ENCODE measurements around the gene FCER1G.
A peak's percentile ranks its signal among the peaks of the same experiment; 100 is the strongest.

The FCER1G gene

DNA sequence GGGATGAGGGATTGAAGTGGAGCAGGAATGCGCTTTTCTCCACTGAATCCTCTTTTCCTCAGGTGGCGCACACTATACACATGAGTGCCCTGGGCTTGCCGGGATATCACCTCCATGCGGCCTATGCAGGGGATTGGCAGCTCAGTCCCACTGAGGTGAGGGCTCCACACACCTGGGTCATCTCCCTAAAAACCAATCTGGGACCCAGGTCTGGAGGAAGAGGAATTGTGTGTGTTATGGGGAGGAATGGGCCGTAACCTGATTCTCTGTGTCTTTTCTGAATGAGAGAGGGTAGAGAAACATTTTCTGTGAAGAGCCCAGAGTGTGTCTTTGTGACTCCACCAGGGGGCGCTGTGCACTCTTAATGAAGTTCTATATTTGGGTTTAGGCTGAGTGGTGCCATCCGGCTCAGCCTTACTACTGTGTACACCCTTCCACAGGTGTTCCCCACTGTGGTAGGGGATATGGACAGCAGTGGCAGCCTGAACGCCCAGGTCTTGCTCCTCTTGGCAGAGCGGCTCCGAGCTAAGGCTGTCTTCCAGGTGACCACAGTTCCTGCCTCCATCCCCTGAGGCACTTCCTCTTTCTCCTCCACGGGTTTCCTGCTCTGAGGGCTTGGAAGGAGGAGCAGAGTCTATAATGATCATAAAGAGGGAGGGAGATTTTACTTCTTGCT lies 12.2 kb downstream of the FCER1G start:
- Histone ChIP-seq H2AFZ (ENCODE audit: low read depth) (peak overlapping the region; percentile 69; the same call in 1 of the 2 replicates), H3K79me2 (ENCODE audit: insufficient read depth, low read depth) (peaks cover 10% of the 10 kb centered on the region), H3K4me3 (IDR thresholded peaks at IDR 0.05; ENCODE audit: insufficient read depth, low read depth, low read length) (no peak overlapping the region), H3K4me1 (ENCODE audit: low read depth, poor library complexity, severe bottlenecking) (peaks cover 23% of the 10 kb centered on the region), H3K4me2 (peak overlapping the region; percentile 72), H3K9ac (peak overlapping the region; percentile 79; the same call in 1 of the 2 replicates), H3K36me3 (ENCODE audit: insufficient read depth) (peaks cover 3% of the 10 kb centered on the region; the same call in 1 of the 2 replicates), H4K20me1 (ENCODE audit: insufficient read depth) (no peaks in the 10 kb centered on the region), H3K27ac (peak overlapping the region; percentile 62; the same call in 1 of the 2 replicates), H3K27me3 (ENCODE audit: insufficient read depth, low read depth) (no peaks in the 10 kb centered on the region)
- TF ChIP-seq, protein P1, sequence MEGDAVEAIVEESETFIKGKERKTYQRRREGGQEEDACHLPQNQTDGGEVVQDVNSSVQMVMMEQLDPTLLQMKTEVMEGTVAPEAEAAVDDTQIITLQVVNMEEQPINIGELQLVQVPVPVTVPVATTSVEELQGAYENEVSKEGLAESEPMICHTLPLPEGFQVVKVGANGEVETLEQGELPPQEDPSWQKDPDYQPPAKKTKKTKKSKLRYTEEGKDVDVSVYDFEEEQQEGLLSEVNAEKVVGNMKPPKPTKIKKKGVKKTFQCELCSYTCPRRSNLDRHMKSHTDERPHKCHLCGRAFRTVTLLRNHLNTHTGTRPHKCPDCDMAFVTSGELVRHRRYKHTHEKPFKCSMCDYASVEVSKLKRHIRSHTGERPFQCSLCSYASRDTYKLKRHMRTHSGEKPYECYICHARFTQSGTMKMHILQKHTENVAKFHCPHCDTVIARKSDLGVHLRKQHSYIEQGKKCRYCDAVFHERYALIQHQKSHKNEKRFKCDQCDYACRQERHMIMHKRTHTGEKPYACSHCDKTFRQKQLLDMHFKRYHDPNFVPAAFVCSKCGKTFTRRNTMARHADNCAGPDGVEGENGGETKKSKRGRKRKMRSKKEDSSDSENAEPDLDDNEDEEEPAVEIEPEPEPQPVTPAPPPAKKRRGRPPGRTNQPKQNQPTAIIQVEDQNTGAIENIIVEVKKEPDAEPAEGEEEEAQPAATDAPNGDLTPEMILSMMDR (conservative IDR thresholded peaks at IDR 0.05; ENCODE audit: low read depth, low read length) = peak; percentile 100

DNA sequence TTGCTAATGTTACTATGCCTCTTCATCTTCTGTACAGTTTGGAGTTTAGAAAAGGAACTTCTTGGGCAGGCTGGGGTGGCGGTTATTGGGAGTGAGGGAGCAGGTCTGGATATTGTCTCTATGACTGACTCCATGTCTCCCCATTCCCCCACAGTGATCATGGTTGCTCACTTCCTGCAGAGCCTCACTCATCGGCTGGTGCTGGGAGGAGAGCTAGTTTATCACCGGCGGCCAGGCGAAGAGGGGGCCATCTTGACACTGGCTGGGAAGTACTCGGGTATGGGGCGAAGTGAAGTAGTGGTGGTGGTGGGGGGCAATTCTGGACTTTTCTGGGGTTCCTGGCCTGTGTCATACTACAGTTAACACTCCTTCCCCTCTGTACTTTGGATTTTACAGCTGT lies 12.9 kb downstream of the FCER1G start:
- H3K4me3 ChIP-seq (IDR thresholded peaks at IDR 0.05; ENCODE audit: insufficient read depth, low read depth, low read length) = no peak overlapping the region
- H3K4me1 ChIP-seq (ENCODE audit: low read depth, poor library complexity, severe bottlenecking) = peaks cover 23% of the 10 kb centered on the region
- no peak overlapping the region for H3K9ac ChIP-seq
- no peak overlapping the region for H2AFZ ChIP-seq (ENCODE audit: low read depth)
- H3K79me2 ChIP-seq (ENCODE audit: insufficient read depth, low read depth) = peaks cover 10% of the 10 kb centered on the region
- TF ChIP-seq, protein P1 (conservative IDR thresholded peaks at IDR 0.05; ENCODE audit: low read depth, low read length) = no peak
- H3K4me2 ChIP-seq = peak overlapping the region; percentile 72; the same call in 1 of the 2 replicates
- no peaks in the 10 kb centered on the region for H3K27me3 ChIP-seq (ENCODE audit: insufficient read depth, low read depth)
- H3K27ac ChIP-seq = no peak overlapping the region
- H4K20me1 ChIP-seq (ENCODE audit: insufficient read depth) = no peaks in the 10 kb centered on the region
- H3K36me3 ChIP-seq (ENCODE audit: insufficient read depth) = peaks cover 3% of the 10 kb centered on the region; the same call in 1 of the 2 replicates

DNA sequence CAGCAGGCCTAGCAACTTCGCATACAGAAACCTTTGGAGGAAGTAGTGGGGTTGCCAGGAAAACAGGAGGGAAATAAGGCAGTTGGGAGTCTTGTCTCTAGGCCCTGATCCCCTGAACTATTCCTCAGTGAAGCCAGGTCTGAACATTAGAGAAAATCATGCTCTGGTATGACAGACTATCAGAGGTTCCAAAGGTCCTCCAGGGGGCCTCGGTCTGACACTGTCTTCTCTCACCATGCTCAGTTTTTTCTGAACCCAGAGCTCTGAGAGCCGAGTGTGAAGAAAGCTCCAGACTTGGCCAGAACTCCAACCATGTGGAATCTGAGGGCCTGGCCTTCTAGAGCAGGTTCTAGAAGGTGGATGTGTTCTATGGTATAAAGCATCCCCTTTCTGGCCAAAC lies 14.8 kb downstream of the FCER1G start:
- Histone ChIP-seq H3K27me3 (ENCODE audit: insufficient read depth, low read depth) (no peaks in the 10 kb centered on the region), H3K4me1 (ENCODE audit: low read depth, poor library complexity, severe bottlenecking) (peaks cover 22% of the 10 kb centered on the region), H3K36me3 (ENCODE audit: insufficient read depth) (peaks cover 3% of the 10 kb centered on the region; the same call in 1 of the 2 replicates), H4K20me1 (ENCODE audit: insufficient read depth) (no peaks in the 10 kb centered on the region), H3K27ac (no peak overlapping the region), H3K9ac (no peak overlapping the region), H3K4me3 (IDR thresholded peaks at IDR 0.05; ENCODE audit: insufficient read depth, low read depth, low read length) (no peak overlapping the region), H3K4me2 (no peak overlapping the region), H3K79me2 (ENCODE audit: insufficient read depth, low read depth) (peaks cover 10% of the 10 kb centered on the region), H2AFZ (ENCODE audit: low read depth) (no peak overlapping the region)
- TF ChIP-seq, protein P1 (conservative IDR thresholded peaks at IDR 0.05; ENCODE audit: low read depth, low read length) = peak; percentile 67

DNA sequence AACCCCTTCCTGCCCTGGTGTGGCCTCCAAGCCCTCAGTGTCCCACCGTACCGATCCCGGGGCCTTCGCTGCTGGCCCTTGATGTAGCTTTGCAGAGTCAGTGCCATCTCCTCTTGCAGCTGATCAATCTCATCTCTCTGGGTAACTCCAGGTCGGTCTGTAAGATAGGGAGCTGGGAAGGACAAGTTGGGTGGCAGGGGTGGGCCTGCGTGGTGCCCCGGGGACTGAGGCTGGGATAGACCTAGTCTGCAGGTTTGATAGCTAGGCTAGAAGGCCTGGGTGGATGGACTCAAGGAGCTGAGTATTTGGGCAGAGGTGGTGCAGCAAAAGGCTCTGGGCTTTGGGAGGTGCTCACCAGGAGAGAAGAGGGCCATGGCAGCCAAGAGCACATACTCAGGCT lies 15.7 kb downstream of the FCER1G start:
- H3K4me3 ChIP-seq (IDR thresholded peaks at IDR 0.05; ENCODE audit: insufficient read depth, low read depth, low read length) = no peak overlapping the region
- H3K27me3 ChIP-seq (ENCODE audit: insufficient read depth, low read depth) = no peaks in the 10 kb centered on the region
- H3K27ac ChIP-seq = no peak overlapping the region
- TF ChIP-seq, protein P1 (conservative IDR thresholded peaks at IDR 0.05; ENCODE audit: low read depth, low read length) = no peak
- H4K20me1 ChIP-seq (ENCODE audit: insufficient read depth) = no peaks in the 10 kb centered on the region
- no peak overlapping the region for H2AFZ ChIP-seq (ENCODE audit: low read depth)
- H3K36me3 ChIP-seq (ENCODE audit: insufficient read depth) = peaks cover 3% of the 10 kb centered on the region; the same call in 1 of the 2 replicates
- peaks cover 10% of the 10 kb centered on the region for H3K79me2 ChIP-seq (ENCODE audit: insufficient read depth, low read depth)
- H3K4me2 ChIP-seq = no peak overlapping the region
- H3K9ac ChIP-seq = no peak overlapping the region
- peaks cover 16% of the 10 kb centered on the region for H3K4me1 ChIP-seq (ENCODE audit: low read depth, poor library complexity, severe bottlenecking)
